GM18951 (cell line): ENCODE data around the gene CD44.

Source experiments
- POLR2A ChIP-seq: IDR thresholded peaks from 4 replicates; pipeline ENCODE4 v1.6.1; 2011; ENCODE audit warnings: mild to moderate bottlenecking; ENCODE audit not compliant: insufficient read length, insufficient read depth; ENCODE audit errors: extremely low read depth
- in situ Hi-C: fragments of 300-500 bp; cut with MboI; formaldehyde crosslinking; loops from one replicate; pipeline ENCODE4 v1.12.0; 2022; ENCODE audit warnings: low sequenced_read_pairs, mixed read lengths, inconsistent platforms; ENCODE audit not compliant: unreplicated experiment

The CD44 gene

DNA sequence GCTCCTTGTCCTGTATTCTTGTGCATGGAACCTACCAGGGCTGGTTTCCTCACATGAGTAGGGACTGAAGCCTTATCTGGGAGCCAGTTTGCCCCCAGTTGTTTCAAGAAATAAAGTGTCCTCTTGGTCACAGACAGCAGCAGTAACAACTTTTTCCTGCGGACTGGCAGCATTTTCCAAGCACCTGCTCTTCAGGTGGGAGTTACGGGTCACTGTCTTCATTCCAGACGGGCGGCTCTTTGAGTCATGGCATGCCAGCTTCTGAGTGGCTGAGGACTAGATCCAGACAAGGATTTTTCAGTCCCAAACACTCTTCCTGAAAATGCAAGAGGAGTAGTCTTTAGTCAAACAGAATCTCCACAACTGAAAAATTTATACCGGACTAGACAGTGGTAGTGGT lies 2.7 kb upstream of the CD44 start:
- in situ Hi-C loops: no loop called here
- no peak for TF ChIP-seq POLR2A

DNA sequence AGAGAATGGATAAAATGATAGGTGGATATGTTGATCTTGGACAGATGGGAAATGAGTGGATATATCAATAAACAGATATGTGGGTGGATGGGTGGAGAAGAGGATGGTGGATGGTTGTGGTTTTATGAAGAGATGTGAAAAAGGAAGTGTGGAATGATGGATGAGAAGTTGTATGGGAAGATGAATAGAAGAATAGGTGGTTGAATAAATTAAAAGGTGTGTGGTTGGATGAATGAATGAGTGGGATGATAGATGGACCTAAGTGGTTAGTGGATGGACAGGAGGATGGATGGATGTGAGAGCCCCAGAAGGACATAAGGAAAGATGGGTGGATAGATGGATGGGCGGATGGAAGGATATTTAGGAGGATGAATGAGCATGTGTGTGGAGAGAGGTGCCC lies 913 bp upstream of the CD44 start:
- in situ Hi-C loops: no loop called here
- no peak for TF ChIP-seq POLR2A

DNA sequence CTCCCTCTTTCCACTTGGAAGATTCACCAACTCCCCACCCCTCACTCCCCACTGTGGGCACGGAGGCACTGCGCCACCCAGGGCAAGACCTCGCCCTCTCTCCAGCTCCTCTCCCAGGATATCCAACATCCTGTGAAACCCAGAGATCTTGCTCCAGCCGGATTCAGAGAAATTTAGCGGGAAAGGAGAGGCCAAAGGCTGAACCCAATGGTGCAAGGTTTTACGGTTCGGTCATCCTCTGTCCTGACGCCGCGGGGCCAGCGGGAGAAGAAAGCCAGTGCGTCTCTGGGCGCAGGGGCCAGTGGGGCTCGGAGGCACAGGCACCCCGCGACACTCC lies 397 bp upstream of the CD44 start:
- no peak for TF ChIP-seq POLR2A
- in situ Hi-C loops: no loop called here

DNA sequence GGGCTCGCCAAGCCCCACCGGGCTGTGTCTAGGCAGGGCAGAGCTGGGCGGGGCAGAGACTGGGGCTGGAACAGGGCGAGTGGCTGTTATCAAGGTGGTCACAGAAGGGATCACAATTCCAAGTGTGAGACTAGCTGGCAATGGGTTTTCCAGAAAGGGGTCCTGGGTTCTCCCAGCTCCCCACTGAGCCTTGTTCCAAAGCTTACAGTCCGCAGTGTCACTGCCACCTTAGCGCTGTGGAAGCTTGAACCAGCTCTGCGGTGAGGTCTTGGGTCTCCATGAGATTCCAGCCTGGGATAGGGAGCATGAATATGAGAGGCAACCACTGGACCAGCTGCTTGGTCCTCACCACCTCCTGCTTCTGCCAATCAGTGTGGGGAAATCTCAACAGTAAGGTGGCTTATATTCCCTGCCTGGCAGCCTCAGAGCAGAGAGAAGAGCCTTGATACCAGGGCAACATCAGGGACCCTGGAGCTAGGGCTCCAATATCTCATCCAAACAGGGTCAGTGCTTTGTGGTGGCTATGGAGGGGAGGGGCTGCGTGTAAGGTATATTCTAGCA lies 831 bp downstream of the CD44 start:
- no peak for TF ChIP-seq POLR2A
- in situ Hi-C loops: no loop called here

DNA sequence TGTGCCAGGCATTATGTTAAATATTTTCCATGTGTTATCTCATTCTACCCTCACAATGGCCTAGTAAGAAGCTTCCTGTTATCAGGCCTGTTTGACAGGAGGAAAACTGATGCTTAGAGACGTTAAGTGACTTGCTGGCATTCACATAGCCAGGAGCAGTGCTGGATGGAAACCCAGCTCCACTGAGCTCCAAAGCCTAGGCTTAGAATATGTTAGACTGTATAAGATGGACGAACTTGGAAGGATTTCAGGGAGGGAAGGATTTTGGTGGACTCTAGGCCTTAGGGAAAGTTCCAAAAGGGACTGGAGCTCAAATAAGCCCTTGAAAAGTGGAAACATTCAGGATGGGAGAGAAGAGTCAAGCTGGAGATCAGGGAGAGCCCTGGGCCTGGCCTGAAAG lies 2.1 kb downstream of the CD44 start:
- TF ChIP-seq POLR2A: no peak
- in situ Hi-C loops: no loop called here

DNA sequence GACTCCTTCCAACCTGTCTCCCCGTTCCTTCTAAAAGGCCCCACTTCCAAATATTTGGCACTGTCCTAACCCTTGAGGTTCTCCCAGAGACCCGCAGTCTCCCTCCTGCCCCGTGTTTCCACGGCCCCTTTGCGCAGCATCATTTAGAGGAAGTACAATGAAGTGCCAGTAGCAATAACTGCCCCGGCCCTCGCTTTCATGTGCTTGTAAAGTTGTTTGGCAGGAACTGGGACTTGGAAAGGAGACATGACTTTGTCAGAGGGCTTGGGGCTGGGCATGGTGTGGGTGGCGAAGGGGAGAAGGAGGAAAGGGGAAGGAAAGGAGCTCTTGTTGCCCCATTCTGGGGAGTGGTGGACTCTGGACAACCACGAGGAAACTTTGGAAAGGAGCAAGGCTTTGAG lies 2.6 kb downstream of the CD44 start:
- in situ Hi-C loops: no loop called here
- no peak for TF ChIP-seq POLR2A

DNA sequence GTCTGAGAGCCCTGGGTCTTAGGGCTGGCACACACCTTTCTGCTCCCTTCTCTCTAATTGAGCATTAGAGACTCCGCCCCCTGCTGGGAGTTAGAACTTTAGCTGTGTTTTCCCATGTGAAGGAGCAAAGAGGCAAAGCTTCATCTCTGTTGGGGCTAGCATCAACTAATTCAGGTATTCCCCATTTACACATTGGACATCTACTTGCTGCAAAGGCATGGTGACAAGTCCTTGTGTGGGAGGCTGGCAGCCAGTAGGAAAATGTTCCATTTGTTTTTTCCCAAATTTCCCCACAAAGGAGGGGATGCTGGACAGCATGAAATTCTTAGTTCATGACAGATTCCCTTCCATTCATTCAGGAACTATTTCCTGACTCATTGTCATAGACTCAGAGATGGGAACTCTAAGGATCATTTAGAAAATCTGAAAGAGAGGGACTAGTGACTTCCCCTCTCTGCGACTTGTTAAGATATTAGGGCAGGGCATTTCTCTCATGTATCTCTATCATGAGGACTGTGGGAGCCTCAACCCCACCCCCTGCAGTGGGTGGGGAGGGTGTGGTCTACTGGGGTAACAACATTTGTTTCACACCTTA lies 3.6 kb downstream of the CD44 start:
- in situ Hi-C loops: no loop called here
- TF ChIP-seq POLR2A: no peak

DNA sequence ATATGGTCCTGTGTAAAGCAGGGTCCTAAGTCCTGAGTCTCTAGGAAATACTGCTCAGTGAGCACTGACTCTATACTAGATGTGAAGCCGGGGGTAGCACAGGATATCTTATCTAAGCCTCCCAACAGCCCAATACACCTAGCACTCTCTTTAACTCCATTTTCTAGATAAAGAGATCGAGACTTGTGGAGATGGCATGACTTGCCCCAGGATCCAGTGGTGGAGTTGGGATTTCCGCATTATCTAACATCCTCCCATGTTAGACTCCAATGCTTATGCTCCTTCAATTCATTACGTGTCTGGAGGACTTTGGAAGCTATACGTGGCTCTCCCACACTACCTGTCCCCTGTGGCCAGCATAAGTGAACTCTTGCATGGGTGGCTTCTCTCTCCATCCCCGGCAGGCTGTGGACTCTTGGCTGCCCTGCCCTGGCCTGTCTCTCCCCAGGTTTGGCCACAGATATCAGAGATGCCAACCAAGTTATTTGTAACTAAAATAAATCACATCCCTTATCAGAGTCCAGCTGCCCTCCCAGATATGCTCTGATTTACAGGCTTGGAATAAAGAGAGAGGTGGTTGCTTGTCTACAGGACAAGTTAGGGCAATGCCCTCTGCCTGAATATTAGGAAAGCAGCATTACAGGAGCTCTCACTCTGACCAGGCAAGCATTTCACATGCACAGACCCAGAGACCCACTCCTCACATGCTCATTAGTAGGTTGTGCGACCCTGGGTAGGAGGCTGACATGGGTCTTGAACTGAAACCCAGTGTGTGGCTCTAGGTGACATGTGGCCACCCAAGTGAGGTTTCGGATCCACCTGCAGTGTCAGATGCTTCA lies 4.5 kb downstream of the CD44 start:
- TF ChIP-seq POLR2A: peak; percentile 25
- in situ Hi-C loops: no loop called here

DNA sequence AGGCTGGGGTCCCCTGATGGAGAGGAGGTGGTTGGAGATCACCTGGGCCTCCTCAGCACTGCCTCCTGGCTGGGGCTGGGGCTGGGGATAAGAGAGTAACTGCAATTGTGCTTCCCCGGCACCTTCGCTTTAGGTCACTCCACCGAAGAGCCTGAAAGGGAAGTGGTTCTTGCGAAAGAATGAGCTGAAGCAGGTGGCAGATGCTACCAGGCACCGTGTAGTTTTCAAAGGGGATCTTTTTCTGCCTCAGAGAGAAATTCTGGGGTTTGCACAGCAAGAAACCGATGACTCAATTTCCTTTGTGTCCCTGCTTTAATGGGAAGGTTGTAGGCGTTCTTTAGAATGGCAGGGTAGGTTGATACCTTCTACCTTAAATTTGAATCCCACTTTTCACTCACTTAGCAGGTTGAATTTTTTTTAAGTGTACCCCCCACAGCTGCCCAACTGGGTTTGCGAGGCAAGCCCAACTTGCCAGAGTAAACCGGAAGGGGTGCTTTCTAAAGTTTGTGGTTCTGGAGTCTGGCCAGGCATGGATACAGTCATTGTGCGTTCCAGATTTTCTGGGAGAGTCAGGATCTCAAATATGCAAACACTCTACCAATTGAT lies 5.3 kb downstream of the CD44 start:
- TF ChIP-seq POLR2A: no peak
- in situ Hi-C loops: no loop called here

DNA sequence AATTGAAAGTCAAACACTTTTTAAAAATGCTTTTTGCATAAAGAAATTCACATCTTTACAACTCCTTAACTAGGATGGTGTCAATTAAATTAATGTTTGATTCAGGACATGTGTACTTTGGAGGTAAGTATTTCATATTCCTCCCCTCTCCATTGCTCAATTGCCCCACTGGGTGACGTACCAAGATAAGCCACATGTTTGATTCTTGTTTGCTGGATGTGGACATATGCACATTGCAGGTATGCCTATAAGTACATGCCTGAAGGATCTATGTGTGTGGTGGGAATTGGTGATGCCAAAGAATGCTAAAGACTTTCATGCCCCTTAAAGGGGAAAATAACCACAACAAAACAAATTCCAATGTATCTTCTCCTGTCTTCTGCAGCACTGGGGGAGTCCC lies 5.8 kb downstream of the CD44 start:
- in situ Hi-C loops: no loop called here
- TF ChIP-seq POLR2A: no peak

DNA sequence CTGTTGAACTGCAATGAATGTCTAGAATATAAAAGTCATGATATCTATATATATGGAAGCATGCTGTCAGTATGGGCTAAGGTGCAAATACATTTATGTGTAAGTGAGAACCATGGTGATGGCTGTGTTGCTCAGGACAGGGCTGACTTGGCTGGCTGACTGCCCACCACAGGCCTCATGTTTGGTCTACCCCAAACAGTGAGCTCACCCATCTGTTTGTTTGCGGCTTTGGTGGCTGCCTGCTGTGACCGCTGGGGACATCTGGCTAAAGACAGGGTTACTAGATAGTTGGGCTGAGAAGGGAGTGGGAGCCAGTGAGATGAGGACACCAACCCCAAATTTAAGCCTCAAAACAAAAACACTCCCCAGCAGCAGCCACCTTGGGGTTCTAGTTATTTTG lies 6.3 kb downstream of the CD44 start:
- peak; percentile 22 for TF ChIP-seq POLR2A
- in situ Hi-C loops: no loop called here

DNA sequence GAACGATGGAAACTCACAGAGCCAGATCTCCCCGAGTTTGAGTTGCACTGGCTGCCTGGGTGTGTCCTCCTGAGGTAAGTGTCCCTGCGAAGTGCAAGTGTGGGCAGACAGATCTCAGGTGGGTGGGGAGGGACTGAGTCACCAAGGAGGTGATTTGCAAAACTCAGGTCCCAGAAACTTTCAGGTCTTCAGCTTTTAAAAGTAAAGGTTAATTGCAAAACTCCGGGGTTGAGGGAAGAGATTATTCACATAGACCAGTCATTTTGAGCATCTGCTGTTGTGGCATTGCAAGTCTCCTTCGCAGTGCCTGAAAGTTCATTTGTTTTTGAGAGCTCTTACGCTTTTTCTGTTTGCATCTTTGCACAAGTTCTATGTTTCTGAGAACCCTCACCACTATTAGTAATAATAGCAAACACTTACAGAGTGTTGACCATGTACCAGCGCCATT lies 7.1 kb downstream of the CD44 start:
- in situ Hi-C loops: no loop called here
- TF ChIP-seq POLR2A: no peak

DNA sequence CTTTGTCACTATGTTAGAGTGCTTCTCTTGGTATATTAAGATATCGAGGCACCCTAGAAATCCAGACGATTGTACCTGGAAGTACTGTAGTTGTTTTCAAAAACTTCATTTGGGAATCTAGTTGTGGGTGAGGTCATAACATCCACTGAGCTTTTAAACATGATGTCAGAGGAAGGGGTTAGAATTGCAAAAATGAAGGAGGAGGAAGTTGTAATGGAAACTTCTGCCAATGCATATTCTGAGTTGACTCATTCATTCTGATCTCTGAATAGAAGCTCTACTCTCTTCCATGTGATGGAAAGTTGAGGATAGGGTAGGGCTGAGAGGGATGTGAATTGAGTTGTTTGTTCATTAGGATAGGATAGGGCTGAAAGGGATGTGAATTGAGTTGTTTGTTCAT lies 7.7 kb downstream of the CD44 start:
- no peak for TF ChIP-seq POLR2A
- in situ Hi-C loops: no loop called here

DNA sequence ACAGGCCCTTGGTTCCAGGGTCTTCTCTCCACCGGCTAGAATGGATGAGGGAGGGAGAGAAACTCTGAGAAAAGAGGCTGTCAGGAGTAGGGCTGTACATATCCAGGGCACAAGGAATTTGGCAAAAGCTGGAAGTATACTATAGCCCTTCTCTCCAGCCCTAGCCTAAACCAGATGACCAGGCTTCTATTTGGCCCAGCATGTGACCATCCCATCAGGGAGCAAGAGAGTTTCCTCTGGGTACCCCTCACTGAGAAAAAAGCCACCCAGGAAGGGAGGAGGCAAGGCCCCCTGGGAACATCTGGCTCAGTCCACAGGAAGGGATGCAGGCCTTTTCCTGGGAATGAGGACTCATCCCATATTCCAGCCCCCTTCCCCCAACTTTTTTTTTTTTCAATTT lies 8.3 kb downstream of the CD44 start:
- in situ Hi-C loops: no loop called here
- no peak for TF ChIP-seq POLR2A
